ENCODE measurements around the gene GTPBP2.
"Not testable (repeated sequence)": the region's sequence is repeated elsewhere in the genome, so short reads cannot be mapped to it uniquely, and the experiment has no call there.

The GTPBP2 gene

DNA sequence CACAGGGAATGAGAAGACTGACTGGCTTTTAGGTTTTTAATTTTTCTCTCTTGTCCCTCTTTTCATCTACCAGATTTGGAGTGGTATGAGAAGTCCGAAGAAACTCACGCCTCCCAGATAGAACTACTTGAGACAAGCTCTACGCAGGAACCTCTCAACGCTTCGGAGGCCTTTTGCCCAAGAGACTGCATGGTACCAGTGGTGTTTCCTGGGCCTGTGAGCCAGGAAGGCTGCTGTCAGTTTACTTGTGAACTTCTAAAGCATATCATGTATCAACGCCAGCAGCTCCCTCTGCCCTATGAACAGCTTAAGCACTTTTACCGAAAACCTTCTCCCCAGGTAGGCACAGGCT, 7.2 kb upstream of the GTPBP2 start (continued):
- TF ChIP-seq ZNF70 (CRISPR knock-in tag; IDR thresholded peaks at IDR 0.05) = no peak

DNA sequence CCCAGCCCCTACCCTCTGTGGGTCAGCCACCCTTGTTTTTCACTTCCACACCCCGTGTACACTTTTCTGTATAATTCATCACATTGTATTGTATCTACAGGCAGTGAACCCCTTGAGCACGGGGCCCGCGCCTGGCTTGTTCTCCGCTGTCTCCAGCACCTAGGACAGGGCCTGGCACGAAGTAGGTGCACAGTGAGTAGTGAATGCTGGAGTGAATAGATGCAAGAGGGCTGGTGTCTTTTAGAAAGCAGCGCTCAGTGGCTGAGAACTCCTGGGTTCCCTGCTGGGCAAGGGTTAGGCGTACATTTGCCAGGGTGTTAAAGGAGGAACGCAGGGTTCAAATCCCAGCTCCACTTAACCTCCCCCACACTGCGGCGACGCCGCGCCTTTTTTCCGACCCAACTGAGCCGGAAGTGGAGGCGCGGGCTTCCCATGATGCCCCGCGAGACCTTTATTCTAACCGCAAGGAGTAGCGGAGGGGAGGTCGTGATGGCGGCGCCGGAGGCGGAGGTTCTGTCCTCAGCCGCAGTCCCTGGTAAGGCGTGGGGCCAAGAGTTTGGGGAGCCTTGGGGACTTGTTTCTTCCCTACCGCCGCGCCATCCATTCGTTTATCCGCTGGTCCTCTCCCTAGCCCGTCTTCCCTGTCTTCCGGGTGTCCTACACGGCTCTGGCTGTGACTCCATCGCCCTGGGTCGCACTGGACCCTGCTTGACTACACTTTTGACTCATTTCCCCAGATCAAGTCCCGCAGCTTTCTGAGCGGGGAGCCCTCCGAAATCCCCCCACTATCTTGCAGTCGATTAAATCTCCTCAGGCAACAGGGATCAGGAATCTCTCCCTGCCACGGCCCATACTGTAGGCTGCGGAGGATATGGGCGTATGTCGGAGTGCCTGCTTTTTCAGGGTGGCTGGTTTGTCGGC, 6.6 kb upstream of the GTPBP2 start, which contains the start of gene MAD2L1BP:
Gene MAD2L1BP (plus strand): TSS at position 454 of the 921 bp plus-strand sequence. CDS start 36 bp downstream, at position 490.
- ATAC-seq = peak; percentile 92
- TF ChIP-seq BACH2 (CRISPR knock-in tag; IDR thresholded peaks at IDR 0.05; ENCODE audit: borderline replicate concordance) (no peak), ZNF70 (CRISPR knock-in tag; IDR thresholded peaks at IDR 0.05) (peak; percentile 59)

DNA sequence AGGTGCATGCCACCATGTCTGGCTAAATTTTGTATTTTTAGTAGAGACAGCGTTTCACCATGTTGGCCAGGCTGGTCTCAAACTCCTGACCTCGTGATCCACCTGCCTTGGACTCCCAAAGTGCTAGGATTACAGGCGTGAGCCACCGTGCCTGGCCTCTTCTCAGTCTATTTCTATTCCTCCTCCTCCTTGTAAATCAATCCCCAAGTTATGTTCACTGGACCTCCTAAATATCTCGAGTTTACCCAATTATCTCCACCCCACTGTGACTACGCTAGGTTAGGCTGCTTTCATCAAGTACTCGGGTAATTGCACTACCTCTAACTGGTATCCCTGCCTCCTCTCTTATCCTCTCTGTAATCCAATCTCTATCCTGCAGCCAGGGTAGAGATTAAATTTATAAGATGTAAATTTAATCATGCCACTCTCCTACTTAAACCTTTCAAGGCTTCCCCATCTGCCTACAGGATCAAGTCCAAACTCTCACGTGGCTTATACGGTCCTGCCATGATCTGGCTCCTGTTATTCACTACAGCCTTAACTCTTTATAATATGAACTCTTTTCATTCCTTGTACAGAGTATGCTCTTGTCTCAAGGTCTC, 5.7 kb upstream of the GTPBP2 start:
- TF ChIP-seq GLIS3 (CRISPR knock-in tag; IDR thresholded peaks at IDR 0.05) = no peak
- ATAC-seq = no peak

GRCh38 chr6:43633002-43633401, 3.9 kb upstream of the GTPBP2 start:
- ATAC-seq = not testable (repeated sequence)

DNA sequence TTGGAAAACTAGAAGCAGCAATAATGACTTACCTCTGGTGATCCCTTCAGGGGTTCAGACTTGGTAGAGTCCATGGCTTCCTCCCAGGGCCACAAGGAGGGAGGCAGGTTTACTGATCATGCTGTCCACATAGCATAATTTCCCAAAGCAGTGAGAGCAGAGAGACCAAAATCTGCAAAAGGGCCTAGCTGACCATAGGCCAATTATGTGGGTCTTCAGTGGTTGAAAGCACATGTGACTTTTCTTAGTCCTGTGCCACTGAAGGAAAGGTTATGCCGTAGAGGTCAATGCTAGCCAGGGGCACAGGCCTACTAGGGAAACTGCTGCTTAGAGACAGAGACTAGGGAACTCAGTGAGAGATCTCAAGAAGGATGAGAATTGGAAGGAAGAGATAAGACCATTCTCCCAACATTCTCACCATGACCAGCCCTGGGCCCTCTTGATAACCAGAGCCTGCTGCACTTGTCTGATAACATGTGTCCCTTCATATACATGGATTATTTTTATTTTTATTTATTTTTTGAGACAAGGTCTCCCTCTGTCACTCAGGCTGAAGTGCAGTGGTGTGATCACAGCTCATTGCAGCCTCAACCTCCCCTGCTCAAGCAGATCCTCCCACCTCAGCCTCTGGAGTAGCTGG, 2.0 kb upstream of the GTPBP2 start:
- TF ChIP-seq ZNF8 (CRISPR knock-in tag; IDR thresholded peaks at IDR 0.05) (no peak), PATZ1 (CRISPR knock-in tag; IDR thresholded peaks at IDR 0.05; ENCODE audit: borderline replicate concordance) (no peak)
- no peak for ATAC-seq

GRCh38 chr6:43629505-43630300, 639 bp upstream of the GTPBP2 start:
- ATAC-seq = peak; percentile 91
- no peak for TF ChIP-seq OSR1 (CRISPR knock-in tag; IDR thresholded peaks at IDR 0.05)
- TF ChIP-seq PATZ1 (CRISPR knock-in tag; IDR thresholded peaks at IDR 0.05; ENCODE audit: borderline replicate concordance) = no peak
- no peak for TF ChIP-seq CREB5 (CRISPR knock-in tag; IDR thresholded peaks at IDR 0.05; ENCODE audit: low read depth)
- TF ChIP-seq ZFP3 (CRISPR knock-in tag; IDR thresholded peaks at IDR 0.05) = 0 out of 2 replicates have a peak, but pooled peaks have one; percentile 47
- TF ChIP-seq ZNF70 (CRISPR knock-in tag; IDR thresholded peaks at IDR 0.05) = no peak
- TF ChIP-seq ARNTL (CRISPR knock-in tag; IDR thresholded peaks at IDR 0.05; ENCODE audit: borderline replicate concordance, low read depth) = no peak

DNA sequence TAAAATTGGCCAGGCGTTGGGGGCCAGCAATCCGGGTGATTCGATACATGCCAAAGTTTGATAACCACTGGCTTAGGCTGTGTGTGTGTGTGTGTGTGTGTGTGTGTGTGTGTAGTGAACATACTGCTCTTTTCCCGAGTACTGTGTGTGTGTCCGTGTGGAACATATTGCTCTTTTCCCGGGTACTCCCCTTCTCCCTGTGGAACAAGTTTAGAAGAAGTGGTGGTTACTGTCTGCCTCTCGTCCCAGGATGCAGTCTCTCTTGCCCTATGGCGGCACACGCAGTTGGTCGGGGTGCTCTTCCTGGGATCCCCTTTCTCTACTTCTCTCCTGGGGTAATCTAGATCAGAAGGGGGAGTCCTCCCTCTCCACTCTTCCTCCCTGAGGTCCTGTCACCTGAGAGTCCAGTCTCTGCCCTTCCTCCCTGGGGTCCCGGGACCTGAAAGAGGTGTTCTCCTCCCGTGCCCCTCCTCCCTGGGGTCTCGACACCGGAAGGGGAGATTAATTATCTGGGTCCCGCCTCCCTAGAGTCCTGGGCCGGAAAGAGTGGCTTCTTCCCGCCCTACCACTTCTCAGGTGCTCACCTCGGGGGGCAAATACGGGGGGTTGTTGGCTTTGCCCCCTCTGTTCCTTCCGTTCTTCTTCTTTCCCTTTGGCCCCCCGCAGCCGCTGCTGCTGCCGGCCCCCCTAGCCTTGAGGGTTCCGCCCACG, 516 bp downstream of the GTPBP2 start:
- no peak for TF ChIP-seq ESRRG (CRISPR knock-in tag; IDR thresholded peaks at IDR 0.05)
- TF ChIP-seq TCF4 (CRISPR knock-in tag; IDR thresholded peaks at IDR 0.05; ENCODE audit: borderline replicate concordance) = no peak
- TF ChIP-seq ARNTL (CRISPR knock-in tag; IDR thresholded peaks at IDR 0.05; ENCODE audit: borderline replicate concordance, low read depth) = no peak
- TF ChIP-seq CREB5 (CRISPR knock-in tag; IDR thresholded peaks at IDR 0.05; ENCODE audit: low read depth) = no peak
- no peak for TF ChIP-seq RARB (CRISPR knock-in tag; IDR thresholded peaks at IDR 0.05)
- no peak for TF ChIP-seq ZNF8 (CRISPR knock-in tag; IDR thresholded peaks at IDR 0.05)
- TF ChIP-seq, protein P1, sequence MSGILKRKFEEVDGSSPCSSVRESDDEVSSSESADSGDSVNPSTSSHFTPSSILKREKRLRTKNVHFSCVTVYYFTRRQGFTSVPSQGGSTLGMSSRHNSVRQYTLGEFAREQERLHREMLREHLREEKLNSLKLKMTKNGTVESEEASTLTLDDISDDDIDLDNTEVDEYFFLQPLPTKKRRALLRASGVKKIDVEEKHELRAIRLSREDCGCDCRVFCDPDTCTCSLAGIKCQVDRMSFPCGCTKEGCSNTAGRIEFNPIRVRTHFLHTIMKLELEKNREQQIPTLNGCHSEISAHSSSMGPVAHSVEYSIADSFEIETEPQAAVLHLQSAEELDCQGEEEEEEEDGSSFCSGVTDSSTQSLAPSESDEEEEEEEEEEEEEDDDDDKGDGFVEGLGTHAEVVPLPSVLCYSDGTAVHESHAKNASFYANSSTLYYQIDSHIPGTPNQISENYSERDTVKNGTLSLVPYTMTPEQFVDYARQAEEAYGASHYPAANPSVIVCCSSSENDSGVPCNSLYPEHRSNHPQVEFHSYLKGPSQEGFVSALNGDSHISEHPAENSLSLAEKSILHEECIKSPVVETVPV (CRISPR knock-in tag; IDR thresholded peaks at IDR 0.05) = no peak
- ATAC-seq = no peak

All from SK-N-SH treated with all-trans-retinoic acid at 6 μM for 48 hours (cell line).